Limb (tissue), 2 donors: ENCODE data around the gene ADAMTSL1.

ENCODE experiments used
- DNase-seq, 2 donors: peaks; one replicate each; pipeline ENCODE4 v3.0.0-alpha.2; 2016; ENCODE audit errors: extremely low spot score in 2 of 2

The ADAMTSL1 gene

GRCh38 chr9:18606846-18607245 lies 132.9 kb downstream of the ADAMTSL1 start:
- no peak for DNase-seq

GRCh38 chr9:18608371-18608770 lies 134.4 kb downstream of the ADAMTSL1 start:
- DNase-seq, result no peak

GRCh38 chr9:18610956-18611355 lies 137.0 kb downstream of the ADAMTSL1 start:
- peak in 1 of 2 donors; percentile 76 for DNase-seq

- peak in 1 of 2 donors; percentile 38 for DNase-seq
Observed at GRCh38 chr9:18611971-18612370, 138.0 kb downstream of the ADAMTSL1 start.

GRCh38 chr9:18614116-18614515 lies 140.2 kb downstream of the ADAMTSL1 start:
- DNase-seq, result no peak

GRCh38 chr9:18614651-18615050 lies 140.7 kb downstream of the ADAMTSL1 start:
- no peak for DNase-seq

GRCh38 chr9:18616976-18617375 lies 143.0 kb downstream of the ADAMTSL1 start:
- DNase-seq, result peak in 1 of 2 donors; percentile 32

- DNase-seq, result no peak
Observed at GRCh38 chr9:18617759-18618158, 143.8 kb downstream of the ADAMTSL1 start.

GRCh38 chr9:18618862-18619261 lies 144.9 kb downstream of the ADAMTSL1 start:
- DNase-seq, result no peak

GRCh38 chr9:18622186-18622836 lies 148.4 kb downstream of the ADAMTSL1 start:
- DNase-seq, result no peak

GRCh38 chr9:18623221-18624079 lies 149.5 kb downstream of the ADAMTSL1 start:
- DNase-seq, result no peak

- DNase-seq, result no peak
Observed at GRCh38 chr9:18626046-18626698, 152.2 kb downstream of the ADAMTSL1 start.

- no peak for DNase-seq
Observed at GRCh38 chr9:18629136-18629535, 155.2 kb downstream of the ADAMTSL1 start.

GRCh38 chr9:18632632-18633403 lies 158.9 kb downstream of the ADAMTSL1 start:
- no peak for DNase-seq

GRCh38 chr9:18636781-18637180 lies 162.8 kb downstream of the ADAMTSL1 start:
- no peak for DNase-seq

GRCh38 chr9:18638371-18639249 lies 164.7 kb downstream of the ADAMTSL1 start:
- no peak for DNase-seq

GRCh38 chr9:18639911-18640310 lies 166.0 kb downstream of the ADAMTSL1 start:
- peak in 1 of 2 donors; percentile 44 for DNase-seq

GRCh38 chr9:18658804-18659705 lies 185.1 kb downstream of the ADAMTSL1 start:
- DNase-seq, result no peak

GRCh38 chr9:18660001-18660400 lies 186.0 kb downstream of the ADAMTSL1 start:
- DNase-seq, result no peak
